ENCODE measurements around the gene TMEM60. TPM values are rescaled to one million over a fixed set of nuclear protein-coding genes. Genes with fewer than 3 reads are reported as not detected.
"Not testable (repeated sequence)": the region's sequence is repeated elsewhere in the genome, so short reads cannot be mapped to it uniquely, and the experiment has no call there.

TMEM60 gene
- total RNA-seq, 1 donor from 2014 or later, result 24.6 TPM

DNA sequence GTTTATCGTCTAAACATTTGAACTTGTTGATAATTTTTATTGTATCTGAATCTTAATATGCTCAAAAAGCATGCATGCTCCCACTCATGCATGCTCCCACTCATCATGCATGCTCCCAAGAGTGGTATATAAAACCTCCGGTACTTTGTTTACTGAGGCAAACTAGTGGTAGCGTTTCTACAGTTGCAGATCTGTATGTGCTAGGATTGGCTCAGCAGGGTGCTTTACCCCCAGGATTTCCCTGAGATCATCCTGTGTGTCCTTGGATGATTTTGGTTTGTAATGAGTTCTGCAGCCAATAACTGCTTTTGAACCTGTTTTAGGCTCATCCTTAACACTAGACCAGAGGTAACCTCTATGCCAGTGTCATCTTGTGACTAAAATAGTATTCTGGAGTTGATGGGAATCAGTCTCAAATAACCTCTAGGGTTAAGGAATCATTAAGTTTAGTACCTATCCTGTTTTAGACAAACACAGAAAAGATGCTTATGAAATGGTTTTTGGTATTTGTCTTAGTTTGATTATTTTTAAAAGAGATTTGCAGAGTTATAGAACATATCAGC lies 40.8 kb upstream of the TMEM60 start:
- intact Hi-C loops (cut with DNase I), result no loop called here
- DNase-seq, result no peak
- Histone ChIP-seq H3K9me3 (no peaks in the 10 kb centered on the region), H3K36me3 (no peaks in the 10 kb centered on the region), H3K27me3 (ENCODE audit: low read depth) (no peaks in the 10 kb centered on the region), H3K4me3 (no peak overlapping the region), H3K4me1 (peaks cover 11% of the 10 kb centered on the region), H3K27ac (no peak overlapping the region)
- TF ChIP-seq, protein P1, sequence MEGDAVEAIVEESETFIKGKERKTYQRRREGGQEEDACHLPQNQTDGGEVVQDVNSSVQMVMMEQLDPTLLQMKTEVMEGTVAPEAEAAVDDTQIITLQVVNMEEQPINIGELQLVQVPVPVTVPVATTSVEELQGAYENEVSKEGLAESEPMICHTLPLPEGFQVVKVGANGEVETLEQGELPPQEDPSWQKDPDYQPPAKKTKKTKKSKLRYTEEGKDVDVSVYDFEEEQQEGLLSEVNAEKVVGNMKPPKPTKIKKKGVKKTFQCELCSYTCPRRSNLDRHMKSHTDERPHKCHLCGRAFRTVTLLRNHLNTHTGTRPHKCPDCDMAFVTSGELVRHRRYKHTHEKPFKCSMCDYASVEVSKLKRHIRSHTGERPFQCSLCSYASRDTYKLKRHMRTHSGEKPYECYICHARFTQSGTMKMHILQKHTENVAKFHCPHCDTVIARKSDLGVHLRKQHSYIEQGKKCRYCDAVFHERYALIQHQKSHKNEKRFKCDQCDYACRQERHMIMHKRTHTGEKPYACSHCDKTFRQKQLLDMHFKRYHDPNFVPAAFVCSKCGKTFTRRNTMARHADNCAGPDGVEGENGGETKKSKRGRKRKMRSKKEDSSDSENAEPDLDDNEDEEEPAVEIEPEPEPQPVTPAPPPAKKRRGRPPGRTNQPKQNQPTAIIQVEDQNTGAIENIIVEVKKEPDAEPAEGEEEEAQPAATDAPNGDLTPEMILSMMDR (IDR thresholded peaks at IDR 0.05), result no peak
- ATAC-seq, result no peak

DNA sequence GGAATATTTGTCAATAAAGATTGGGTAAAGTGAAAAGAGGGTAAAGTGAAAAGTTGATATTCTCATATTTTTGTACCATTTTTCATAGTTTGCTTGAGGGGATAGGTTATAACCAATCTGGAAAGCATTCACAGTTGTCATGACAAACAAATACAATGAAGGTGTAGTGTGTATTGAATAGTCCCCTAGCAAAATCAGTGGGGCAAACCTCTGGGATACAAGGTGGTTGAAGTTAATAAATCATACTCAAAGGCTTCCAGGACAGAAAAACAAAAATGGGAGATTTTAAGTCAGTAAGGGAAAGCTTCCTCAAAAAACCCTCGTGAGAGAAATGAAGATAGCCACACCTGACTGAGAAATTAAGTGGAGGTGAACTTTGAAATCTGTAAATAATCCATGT lies 39.7 kb upstream of the TMEM60 start:
- Histone ChIP-seq H3K9me3 (no peaks in the 10 kb centered on the region), H3K4me1 (peaks cover 15% of the 10 kb centered on the region), H3K27me3 (ENCODE audit: low read depth) (no peaks in the 10 kb centered on the region), H3K36me3 (no peaks in the 10 kb centered on the region), H3K4me3 (no peak overlapping the region), H3K27ac (no peak overlapping the region)
- intact Hi-C loops (cut with DNase I), result no loop called here
- ATAC-seq, result no peak
- TF ChIP-seq, protein P1 (IDR thresholded peaks at IDR 0.05), result no peak
- DNase-seq, result no peak

GRCh38 chr7:77837275-77837674 lies 39.0 kb upstream of the TMEM60 start:
- ATAC-seq (no peak), DNase-seq (no peak)
- TF ChIP-seq, protein P1 (IDR thresholded peaks at IDR 0.05), result no peak
- H3K27ac ChIP-seq, result no peak overlapping the region
- peaks cover 15% of the 10 kb centered on the region for H3K4me1 ChIP-seq
- no peaks in the 10 kb centered on the region for H3K36me3 ChIP-seq
- H3K4me3 ChIP-seq, result no peak overlapping the region
- H3K9me3 ChIP-seq, result no peaks in the 10 kb centered on the region
- intact Hi-C loops (cut with DNase I), result no loop called here
- H3K27me3 ChIP-seq (ENCODE audit: low read depth), result no peaks in the 10 kb centered on the region

- H3K36me3 ChIP-seq; H3K9me3 ChIP-seq; ATAC-seq; H3K27me3 ChIP-seq (ENCODE audit: low read depth); intact Hi-C loops (cut with DNase I); DNase-seq; H3K4me3 ChIP-seq; H3K27ac ChIP-seq: not testable (repeated sequence)
- H3K4me1 ChIP-seq, result peaks cover 15% of the 10 kb centered on the region
These were observed 38.2 kb upstream of the TMEM60 start for GRCh38 chr7:77836425-77836824.

GRCh38 chr7:77833136-77833535 lies 34.9 kb upstream of the TMEM60 start:
- DNase-seq (no peak), ATAC-seq (no peak)
- H3K9me3 ChIP-seq, result no peaks in the 10 kb centered on the region
- no peaks in the 10 kb centered on the region for H3K36me3 ChIP-seq
- H3K27ac ChIP-seq, result no peak overlapping the region
- H3K27me3 ChIP-seq (ENCODE audit: low read depth), result no peaks in the 10 kb centered on the region
- H3K4me3 ChIP-seq, result no peak overlapping the region
- intact Hi-C loops (cut with DNase I), result no loop called here
- H3K4me1 ChIP-seq, result peaks cover 15% of the 10 kb centered on the region
- TF ChIP-seq, protein P1 (IDR thresholded peaks at IDR 0.05), result no peak

DNA sequence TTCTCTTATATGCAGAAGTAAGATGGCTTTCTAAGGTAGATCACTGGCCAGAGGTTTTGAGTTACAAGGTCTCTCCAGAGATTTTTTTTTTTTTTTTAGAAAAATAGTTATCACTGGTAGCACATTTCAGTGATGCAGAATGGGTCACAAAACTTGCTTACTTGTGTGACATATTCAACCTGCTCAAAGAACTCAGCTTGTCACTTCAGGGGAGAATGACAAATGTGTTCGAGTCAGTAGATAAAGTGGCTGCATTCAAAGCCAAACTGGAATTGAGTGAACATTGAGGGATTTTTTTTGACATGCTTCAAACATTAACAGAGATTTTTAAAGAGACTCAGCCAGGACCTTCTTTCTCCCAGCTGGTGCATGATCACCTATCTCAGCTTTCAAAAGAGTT lies 33.7 kb upstream of the TMEM60 start:
- intact Hi-C loops (cut with DNase I), result no loop called here
- Histone ChIP-seq H3K27ac (no peak overlapping the region), H3K4me1 (peaks cover 15% of the 10 kb centered on the region), H3K36me3 (no peaks in the 10 kb centered on the region), H3K27me3 (ENCODE audit: low read depth) (no peaks in the 10 kb centered on the region), H3K4me3 (no peak overlapping the region), H3K9me3 (no peaks in the 10 kb centered on the region)
- ATAC-seq (no peak), DNase-seq (no peak)
- TF ChIP-seq, protein P1 (IDR thresholded peaks at IDR 0.05), result no peak
